ENCODE measurements around the gene PLXNA4.

GRCh38 chr7:132309102-132309805 is 267.0 kb downstream of the PLXNA4 start:
- TF ChIP-seq, protein P1, sequence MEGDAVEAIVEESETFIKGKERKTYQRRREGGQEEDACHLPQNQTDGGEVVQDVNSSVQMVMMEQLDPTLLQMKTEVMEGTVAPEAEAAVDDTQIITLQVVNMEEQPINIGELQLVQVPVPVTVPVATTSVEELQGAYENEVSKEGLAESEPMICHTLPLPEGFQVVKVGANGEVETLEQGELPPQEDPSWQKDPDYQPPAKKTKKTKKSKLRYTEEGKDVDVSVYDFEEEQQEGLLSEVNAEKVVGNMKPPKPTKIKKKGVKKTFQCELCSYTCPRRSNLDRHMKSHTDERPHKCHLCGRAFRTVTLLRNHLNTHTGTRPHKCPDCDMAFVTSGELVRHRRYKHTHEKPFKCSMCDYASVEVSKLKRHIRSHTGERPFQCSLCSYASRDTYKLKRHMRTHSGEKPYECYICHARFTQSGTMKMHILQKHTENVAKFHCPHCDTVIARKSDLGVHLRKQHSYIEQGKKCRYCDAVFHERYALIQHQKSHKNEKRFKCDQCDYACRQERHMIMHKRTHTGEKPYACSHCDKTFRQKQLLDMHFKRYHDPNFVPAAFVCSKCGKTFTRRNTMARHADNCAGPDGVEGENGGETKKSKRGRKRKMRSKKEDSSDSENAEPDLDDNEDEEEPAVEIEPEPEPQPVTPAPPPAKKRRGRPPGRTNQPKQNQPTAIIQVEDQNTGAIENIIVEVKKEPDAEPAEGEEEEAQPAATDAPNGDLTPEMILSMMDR (conservative IDR thresholded peaks at IDR 0.05): no peak
- no peak for TF ChIP-seq EZH2 (IDR thresholded peaks at IDR 0.05; ENCODE audit: low read depth)

Data from PC-9 (cell line).